ENCODE measurements around the gene DCLK1. TPM values are rescaled to one million over a fixed set of nuclear protein-coding genes. Genes with fewer than 3 reads are reported as not detected.

The DCLK1 gene
- total and polyA plus RNA-seq, 7 donors, result 1.2 to 64.8 (median 10.2) TPM

GRCh38 chr13:35765941-35766340 is 365.2 kb downstream of the DCLK1 start:
- Histone ChIP-seq H3K9me3 (no peaks in the 10 kb centered on the region), H3K36me3 (no peaks in the 10 kb centered on the region), H3K4me1 (peaks cover 0 to 3% (median 0%) of the 10 kb centered on the region in 4 donors), H3K27me3 (no peaks in the 10 kb centered on the region), H3K4me3 (no peak overlapping the region), H3K27ac (no peak overlapping the region)
- intact Hi-C loops (cut with DNase I), result no loop called here
- 94% methylated on average over 11 of the region's 11 CpGs for WGBS, 2 donors
- no peak for DNase-seq
- TF ChIP-seq POLR2AphosphoS5 (IDR thresholded peaks at IDR 0.05) (no peak), POLR2A (IDR thresholded peaks at IDR 0.05) (no peak), EP300 (IDR thresholded peaks at IDR 0.05) (no peak)
- TF ChIP-seq, protein P1, sequence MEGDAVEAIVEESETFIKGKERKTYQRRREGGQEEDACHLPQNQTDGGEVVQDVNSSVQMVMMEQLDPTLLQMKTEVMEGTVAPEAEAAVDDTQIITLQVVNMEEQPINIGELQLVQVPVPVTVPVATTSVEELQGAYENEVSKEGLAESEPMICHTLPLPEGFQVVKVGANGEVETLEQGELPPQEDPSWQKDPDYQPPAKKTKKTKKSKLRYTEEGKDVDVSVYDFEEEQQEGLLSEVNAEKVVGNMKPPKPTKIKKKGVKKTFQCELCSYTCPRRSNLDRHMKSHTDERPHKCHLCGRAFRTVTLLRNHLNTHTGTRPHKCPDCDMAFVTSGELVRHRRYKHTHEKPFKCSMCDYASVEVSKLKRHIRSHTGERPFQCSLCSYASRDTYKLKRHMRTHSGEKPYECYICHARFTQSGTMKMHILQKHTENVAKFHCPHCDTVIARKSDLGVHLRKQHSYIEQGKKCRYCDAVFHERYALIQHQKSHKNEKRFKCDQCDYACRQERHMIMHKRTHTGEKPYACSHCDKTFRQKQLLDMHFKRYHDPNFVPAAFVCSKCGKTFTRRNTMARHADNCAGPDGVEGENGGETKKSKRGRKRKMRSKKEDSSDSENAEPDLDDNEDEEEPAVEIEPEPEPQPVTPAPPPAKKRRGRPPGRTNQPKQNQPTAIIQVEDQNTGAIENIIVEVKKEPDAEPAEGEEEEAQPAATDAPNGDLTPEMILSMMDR (IDR thresholded peaks at IDR 0.05), result no peak

- no peak for DNase-seq
- no peaks in the 10 kb centered on the region for H3K9me3 ChIP-seq
- 28 to 68% methylated on average over 5 of the region's 5 CpGs for WGBS, 2 donors
- intact Hi-C loops (cut with DNase I), result no loop called here
- H3K27ac ChIP-seq, result no peak overlapping the region
- H3K27me3 ChIP-seq, result no peaks in the 10 kb centered on the region
- H3K4me1 ChIP-seq, result peaks cover 0 to 3% (median 0%) of the 10 kb centered on the region in 4 donors
- TF ChIP-seq POLR2A (IDR thresholded peaks at IDR 0.05) (no peak), EP300 (IDR thresholded peaks at IDR 0.05) (no peak), POLR2AphosphoS5 (IDR thresholded peaks at IDR 0.05) (no peak)
- TF ChIP-seq, protein P1 (IDR thresholded peaks at IDR 0.05), result no peak
- H3K4me3 ChIP-seq, result no peak overlapping the region
- H3K36me3 ChIP-seq, result no peaks in the 10 kb centered on the region
Measured at GRCh38 chr13:35765366-35765765, 365.8 kb downstream of the DCLK1 start.

DNA sequence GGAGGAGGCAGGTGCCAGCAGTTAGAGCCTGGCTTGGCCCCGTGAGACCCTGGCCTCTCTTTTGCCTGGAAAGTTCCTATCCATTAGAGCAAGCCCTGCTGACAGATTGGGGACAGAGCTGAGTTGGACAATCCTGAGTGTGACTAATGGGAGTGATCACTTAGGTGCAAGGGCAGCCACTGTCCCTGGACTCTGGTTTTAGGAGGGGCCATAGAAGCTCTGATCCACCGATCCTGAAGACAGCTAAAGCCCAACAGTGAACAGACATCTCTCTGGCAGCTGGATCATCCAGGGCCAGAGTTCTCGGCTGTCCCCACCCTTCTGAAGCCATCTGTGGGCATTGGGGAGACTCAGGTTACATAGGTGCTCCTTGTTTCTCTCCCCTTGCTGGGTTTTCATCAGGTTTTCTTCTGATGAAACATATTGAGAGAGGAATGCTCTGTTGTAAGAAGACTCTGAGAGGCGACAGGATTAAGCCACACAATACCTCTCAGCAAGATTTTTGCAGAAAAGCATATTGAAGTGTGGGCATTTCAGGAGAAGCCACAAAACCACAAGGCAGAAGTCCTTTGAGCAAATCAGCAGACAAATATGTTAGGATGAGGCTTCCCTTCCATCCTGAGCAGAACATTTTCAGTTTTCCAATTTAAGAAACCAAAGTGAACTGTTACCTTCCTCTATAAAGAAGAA is 366.7 kb downstream of the DCLK1 start:
- Histone ChIP-seq H3K9me3 (no peaks in the 10 kb centered on the region), H3K4me3 (no peak overlapping the region), H3K27me3 (no peaks in the 10 kb centered on the region), H3K27ac (no peak overlapping the region), H3K36me3 (no peaks in the 10 kb centered on the region), H3K4me1 (peaks cover 0 to 3% (median 0%) of the 10 kb centered on the region in 4 donors)
- no peak for TF ChIP-seq POLR2AphosphoS5 (IDR thresholded peaks at IDR 0.05)
- TF ChIP-seq, protein P1 (IDR thresholded peaks at IDR 0.05), result no peak
- no peak for TF ChIP-seq EP300 (IDR thresholded peaks at IDR 0.05)
- no peak for TF ChIP-seq POLR2A (IDR thresholded peaks at IDR 0.05)
- DNase-seq, result no peak
- 68 to 70% methylated on average over 4 of the region's 4 CpGs for WGBS, 2 donors
- intact Hi-C loops (cut with DNase I), result no loop called here

GRCh38 chr13:35763782-35764123 is 367.4 kb downstream of the DCLK1 start:
- 78 to 83% methylated on average over 7 of the region's 7 CpGs for WGBS, 2 donors
- H3K36me3 ChIP-seq, result no peaks in the 10 kb centered on the region

More at GRCh38 chr13:35763782-35764123, 367.4 kb downstream of the DCLK1 start:
- H3K9me3 ChIP-seq, result no peaks in the 10 kb centered on the region
- no peaks in the 10 kb centered on the region for H3K27me3 ChIP-seq
- TF ChIP-seq POLR2AphosphoS5 (IDR thresholded peaks at IDR 0.05), result no peak
- TF ChIP-seq, protein P1 (IDR thresholded peaks at IDR 0.05), result no peak
- no peak for TF ChIP-seq POLR2A (IDR thresholded peaks at IDR 0.05)
- TF ChIP-seq EP300 (IDR thresholded peaks at IDR 0.05), result no peak
- DNase-seq, result no peak
- no peak overlapping the region for H3K27ac ChIP-seq
- intact Hi-C loops (cut with DNase I), result no loop called here
- peaks cover 0 to 3% (median under 1%) of the 10 kb centered on the region in 4 donors for H3K4me1 ChIP-seq
- no peak overlapping the region for H3K4me3 ChIP-seq
